Measurements from ENCODE around the gene NCR3LG1. TPM values are rescaled to one million over a fixed set of nuclear protein-coding genes. Genes with fewer than 3 reads are reported as not detected.

The NCR3LG1 gene
- total and polyA plus RNA-seq, 8 donors = 0.42 to 1.6 (median 0.97) TPM

DNA sequence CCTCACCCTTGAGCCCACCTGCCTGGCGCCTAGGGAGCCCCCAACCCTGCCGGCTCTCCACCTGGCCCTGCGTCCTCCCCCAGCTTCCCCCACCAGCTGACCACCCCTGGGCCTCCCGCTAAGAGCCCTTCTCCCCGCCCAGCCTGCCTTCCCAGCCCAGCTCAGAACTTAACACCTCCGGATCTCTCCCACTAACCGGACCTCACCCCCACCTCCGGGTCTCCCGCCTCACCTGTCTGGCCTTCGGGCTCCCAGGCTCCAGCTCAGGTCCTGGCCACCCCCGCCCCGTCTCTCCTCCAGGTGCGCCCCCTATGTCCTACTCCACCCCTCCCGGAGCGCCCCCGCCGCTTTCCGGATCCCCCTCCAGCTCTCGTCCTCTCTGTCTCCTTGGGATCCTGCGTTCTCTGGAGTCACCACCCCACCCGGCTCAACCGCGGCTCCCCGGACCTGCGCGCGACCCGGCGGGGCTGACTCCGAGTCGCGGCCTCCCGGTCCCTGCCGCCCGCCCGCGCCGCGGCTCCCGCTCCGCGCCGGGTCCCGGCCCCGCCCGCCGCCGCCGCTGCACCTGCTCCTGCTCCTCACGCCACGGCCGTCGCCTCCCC is 37.1 kb downstream of the NCR3LG1 start, which contains the start of gene KCNJ11:
KCNJ11 (minus strand) TSS at position 51 of the 602 bp plus-strand sequence. CDS start 568 bp downstream, outside the sequence.
- TF ChIP-seq, protein P1, sequence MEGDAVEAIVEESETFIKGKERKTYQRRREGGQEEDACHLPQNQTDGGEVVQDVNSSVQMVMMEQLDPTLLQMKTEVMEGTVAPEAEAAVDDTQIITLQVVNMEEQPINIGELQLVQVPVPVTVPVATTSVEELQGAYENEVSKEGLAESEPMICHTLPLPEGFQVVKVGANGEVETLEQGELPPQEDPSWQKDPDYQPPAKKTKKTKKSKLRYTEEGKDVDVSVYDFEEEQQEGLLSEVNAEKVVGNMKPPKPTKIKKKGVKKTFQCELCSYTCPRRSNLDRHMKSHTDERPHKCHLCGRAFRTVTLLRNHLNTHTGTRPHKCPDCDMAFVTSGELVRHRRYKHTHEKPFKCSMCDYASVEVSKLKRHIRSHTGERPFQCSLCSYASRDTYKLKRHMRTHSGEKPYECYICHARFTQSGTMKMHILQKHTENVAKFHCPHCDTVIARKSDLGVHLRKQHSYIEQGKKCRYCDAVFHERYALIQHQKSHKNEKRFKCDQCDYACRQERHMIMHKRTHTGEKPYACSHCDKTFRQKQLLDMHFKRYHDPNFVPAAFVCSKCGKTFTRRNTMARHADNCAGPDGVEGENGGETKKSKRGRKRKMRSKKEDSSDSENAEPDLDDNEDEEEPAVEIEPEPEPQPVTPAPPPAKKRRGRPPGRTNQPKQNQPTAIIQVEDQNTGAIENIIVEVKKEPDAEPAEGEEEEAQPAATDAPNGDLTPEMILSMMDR (IDR thresholded peaks at IDR 0.05) = no peak

DNA sequence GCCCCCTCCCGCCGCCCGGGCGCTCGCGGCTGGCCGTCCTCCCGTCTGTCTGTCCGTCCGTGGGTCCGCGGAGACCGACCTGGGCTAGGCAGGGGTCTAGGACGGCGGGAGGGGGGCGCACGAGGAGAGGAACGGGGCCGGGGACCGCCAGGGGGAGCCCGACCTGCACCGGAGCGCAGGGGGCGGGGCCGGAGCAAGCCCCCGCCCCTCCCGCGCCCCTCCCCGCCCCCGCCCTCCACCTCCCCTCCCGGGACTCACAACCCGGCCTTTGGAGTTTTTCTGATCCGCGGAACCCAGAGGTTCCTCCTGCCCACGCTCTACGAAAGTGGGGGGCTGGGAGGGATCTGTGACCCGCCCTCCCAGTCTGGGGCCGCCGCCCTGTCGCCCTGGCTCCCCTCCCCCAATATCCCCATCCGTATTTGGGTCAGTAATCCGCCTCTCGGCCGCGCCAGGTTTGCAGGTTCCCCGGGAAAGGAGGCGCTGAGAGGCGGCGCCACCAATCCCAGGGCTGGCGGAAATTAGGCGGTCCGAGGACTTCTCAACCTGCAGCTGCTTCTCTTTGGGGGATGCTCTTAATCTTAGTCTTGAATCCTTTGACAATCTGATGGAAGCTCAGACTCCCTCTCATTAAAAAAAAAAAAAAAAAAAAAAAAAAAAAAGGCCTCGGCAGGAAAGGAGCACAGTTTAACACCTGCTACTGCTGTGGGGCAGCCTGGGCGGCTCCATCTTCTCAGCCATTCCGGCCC is 37.8 kb downstream of the NCR3LG1 start:
- intact Hi-C loops (cut with DNase I) = no loop called here
- WGBS, 2 donors = 1 to 2% methylated on average over 23 to 50 of the region's 55 CpGs
- H3K9me3 ChIP-seq = no peaks in the 10 kb centered on the region
- FAIRE-seq (no peak), ATAC-seq (peak; percentile 77 to 89 (median 84)), DNase-seq (peak; percentile 81 to 94 (median 88))
- H3K27ac ChIP-seq = peak overlapping the region; percentile 52 to 79 (median 70)
- H3K4me1 ChIP-seq = peaks cover 0 to 6% (median 4%) of the 10 kb centered on the region in 3 donors
- no peaks in the 10 kb centered on the region for H3K36me3 ChIP-seq
- H3K4me3 ChIP-seq = peak overlapping the region; percentile 31 to 59 (median 45)
- no peaks in the 10 kb centered on the region for H3K27me3 ChIP-seq
- TF ChIP-seq, protein P1 (IDR thresholded peaks at IDR 0.05) = peak; percentile 67 to 86 (median 76)

More for the DNA sequence above, 37.1 kb downstream of the NCR3LG1 start, which contains the start of gene KCNJ11:
- ATAC-seq (peak; percentile 42 to 76 (median 62)), DNase-seq (peak in 2 of 6 donors; percentile 39 to 68), FAIRE-seq (no peak)
- Histone ChIP-seq H3K36me3 (no peaks in the 10 kb centered on the region), H3K9me3 (no peaks in the 10 kb centered on the region), H3K27me3 (no peaks in the 10 kb centered on the region), H3K4me1 (peaks cover 0 to 6% (median 4%) of the 10 kb centered on the region in 3 donors), H3K4me3 (peak within 1 kb of the TSS; percentile 31 to 59 (median 45)), H3K27ac (peak within 1 kb of the TSS; percentile 52 to 79 (median 70))
- intact Hi-C loops (cut with DNase I) = no loop called here
- 2% methylated on average over 44 to 53 of the region's 53 CpGs for WGBS, 2 donors

DNA sequence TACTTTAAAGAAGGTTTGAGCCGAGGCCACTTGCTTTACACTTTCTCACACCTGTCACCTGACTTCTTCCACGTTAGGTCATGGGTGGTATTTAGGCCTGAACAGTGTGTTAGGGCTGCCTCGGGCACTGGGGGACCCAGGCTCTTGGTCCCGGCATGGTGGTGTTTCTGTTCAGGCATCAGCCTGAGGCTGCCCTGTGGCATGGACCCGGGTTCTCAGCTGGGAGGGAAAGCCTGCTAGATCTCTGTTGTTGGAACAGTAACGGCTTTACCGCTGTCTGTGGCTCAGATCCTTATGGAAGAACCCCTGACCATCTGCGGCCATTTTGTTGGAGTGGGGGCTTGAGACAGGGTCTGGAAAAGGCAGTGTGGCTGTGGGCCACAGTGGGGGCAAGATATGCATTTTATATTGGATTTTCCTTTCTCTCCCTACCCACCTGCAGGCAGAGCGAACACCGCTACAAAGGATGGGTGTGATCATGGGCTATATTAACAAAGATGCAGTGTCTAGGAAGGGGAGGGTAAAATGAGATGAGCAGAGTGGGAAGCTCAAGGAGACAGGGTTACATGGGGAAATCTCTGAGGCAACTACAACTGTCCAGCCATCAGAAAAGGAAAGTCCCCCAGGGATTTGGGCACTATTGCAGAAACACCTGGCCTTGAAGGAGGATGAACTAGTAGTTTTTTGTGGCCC is 38.5 kb downstream of the NCR3LG1 start:
- no peak for FAIRE-seq
- H3K9me3 ChIP-seq = no peaks in the 10 kb centered on the region
- no peak for ATAC-seq
- peak overlapping the region in 3 of 4 donors; percentile 31 to 59 (median 55) for H3K4me3 ChIP-seq
- peaks cover 0 to 6% (median 4%) of the 10 kb centered on the region in 3 donors for H3K4me1 ChIP-seq
- WGBS, 2 donors = 52 to 54% methylated on average over 10 of the region's 10 CpGs
- intact Hi-C loops (cut with DNase I) = loop anchor here in 1 of 3 donors (10.0 kb wide), 1 partner anchor 105 kb away; no protein-coding TSS in a partner anchor
- peak in 1 of 6 donors; percentile 25 for DNase-seq
- peak overlapping the region in 3 of 4 donors; percentile 52 to 79 (median 64) for H3K27ac ChIP-seq
- no peaks in the 10 kb centered on the region for H3K27me3 ChIP-seq
- TF ChIP-seq, protein P1 (IDR thresholded peaks at IDR 0.05) = no peak
- H3K36me3 ChIP-seq = no peaks in the 10 kb centered on the region

DNA sequence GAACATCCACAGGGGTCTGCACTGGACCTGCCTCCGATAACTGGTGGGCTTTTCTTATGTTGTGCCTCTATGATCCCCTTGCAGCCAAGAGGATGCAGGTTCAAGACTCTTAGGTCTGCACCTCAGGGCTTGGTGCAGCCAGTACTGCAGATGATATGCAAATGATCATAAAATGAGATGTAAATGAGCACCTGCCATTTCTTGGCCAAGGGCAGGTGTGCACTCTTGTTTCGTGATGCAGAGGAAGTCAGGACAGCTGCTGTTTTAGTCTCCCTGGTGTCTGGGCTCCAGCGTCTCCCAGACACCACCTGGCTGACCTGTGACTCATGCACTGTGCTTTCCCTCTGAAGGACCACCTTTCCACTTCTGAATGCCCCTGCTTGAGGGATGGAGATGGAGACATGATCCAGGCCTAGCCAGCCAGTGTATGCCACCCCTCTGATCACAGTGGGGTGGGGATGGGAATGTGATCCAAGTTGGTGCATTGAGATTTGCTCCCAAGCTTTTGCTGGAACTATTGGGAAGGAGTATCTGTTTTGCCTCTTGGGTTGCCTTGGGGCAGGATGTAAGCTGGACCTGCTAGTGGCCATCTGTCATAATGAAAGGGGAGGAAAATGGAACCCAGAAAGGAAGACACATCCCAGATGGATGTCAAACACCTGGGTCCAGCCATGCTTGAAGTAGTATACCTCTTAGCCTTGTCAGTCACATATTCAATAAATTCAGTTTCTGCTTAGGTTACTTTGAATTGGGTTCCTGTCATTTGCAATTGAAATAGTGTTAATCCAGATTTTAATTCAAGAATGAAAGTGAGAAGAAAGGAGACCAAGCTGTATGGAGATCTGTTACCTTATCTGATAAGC is 40.1 kb downstream of the NCR3LG1 start:
- ATAC-seq (no peak), DNase-seq (no peak), FAIRE-seq (no peak)
- Histone ChIP-seq H3K9me3 (no peaks in the 10 kb centered on the region), H3K36me3 (no peaks in the 10 kb centered on the region), H3K4me1 (peaks cover 0 to 4% (median 0%) of the 10 kb centered on the region in 3 donors), H3K4me3 (no peak overlapping the region), H3K27ac (no peak overlapping the region), H3K27me3 (no peaks in the 10 kb centered on the region)
- TF ChIP-seq, protein P1 (IDR thresholded peaks at IDR 0.05) = no peak
- 83 to 89% methylated on average over 3 of the region's 3 CpGs for WGBS, 2 donors
- intact Hi-C loops (cut with DNase I) = loop anchor here in 1 of 3 donors (10.0 kb wide), 1 partner anchor 103 kb away; no protein-coding TSS in a partner anchor

All from pancreas (tissue), 10 donors.